Activated naive CD8-positive, alpha-beta T cell treated with anti-CD3 and anti-CD28 coated beads, Interleukin-2, amount 10 ng/mL, durations not matched to agents 7 days and 5 days (primary cell): ENCODE results near the gene OR2A25. TPM values are rescaled to one million over a fixed set of nuclear protein-coding genes. Genes with fewer than 3 reads are reported as not detected.

Source experiments
- ATAC-seq: fragments of 150-1000 bp; cut with Tn5 transposase; one replicate; pipeline ENCODE4 v1.10.0; 2021; ENCODE audit warnings: low read depth, moderate library complexity
- POLR2A ChIA-PET: fragments of 350-600 bp; sonication (Branson Sonifier 250); formaldehyde crosslinking; loops from one replicate; lab custom pipeline; 2021; ENCODE audit warnings: antibody characterized with exemption; lab: Charles Lee
- DNase-seq: peaks from one replicate; pipeline ENCODE4 v3.0.0; 2021
- H3K27ac Mint-ChIP-seq: one replicate; pipeline ENCODE4 v1.8.0; 2022; ENCODE audit warnings: mild to moderate bottlenecking, mixed read lengths
- H3K27me3 Mint-ChIP-seq: one replicate; pipeline ENCODE4 v1.8.0; 2022; ENCODE audit warnings: mild to moderate bottlenecking, moderate library complexity, mixed read lengths
- H3K36me3 Mint-ChIP-seq: one replicate; pipeline ENCODE4 v1.8.0; 2021; ENCODE audit warnings: mild to moderate bottlenecking, mixed read lengths
- H3K4me1 Mint-ChIP-seq: one replicate; pipeline ENCODE4 v1.8.0; 2021; ENCODE audit warnings: mixed read lengths
- H3K4me3 Mint-ChIP-seq: one replicate; pipeline ENCODE4 v1.8.0; 2022; ENCODE audit warnings: mild to moderate bottlenecking, moderate library complexity, mixed read lengths
- H3K9me3 Mint-ChIP-seq: one replicate; pipeline ENCODE4 v1.8.0; 2021; ENCODE audit warnings: mixed read lengths
- total RNA-seq, 2 experiments: library from RNA; stranded (reverse); gene quantifications; one replicate each; pipeline ENCODE4 v1.2.3, GENCODE V29; 2021

The OR2A25 gene, protein sequence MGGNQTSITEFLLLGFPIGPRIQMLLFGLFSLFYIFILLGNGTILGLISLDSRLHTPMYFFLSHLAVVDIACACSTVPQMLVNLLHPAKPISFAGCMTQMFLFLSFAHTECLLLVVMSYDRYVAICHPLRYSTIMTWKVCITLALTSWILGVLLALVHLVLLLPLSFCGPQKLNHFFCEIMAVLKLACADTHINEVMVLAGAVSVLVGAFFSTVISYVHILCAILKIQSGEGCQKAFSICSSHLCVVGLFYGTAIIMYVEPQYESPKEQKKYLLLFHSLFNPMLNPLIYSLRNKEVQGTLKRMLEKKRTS
- not detected for total RNA-seq

DNA sequence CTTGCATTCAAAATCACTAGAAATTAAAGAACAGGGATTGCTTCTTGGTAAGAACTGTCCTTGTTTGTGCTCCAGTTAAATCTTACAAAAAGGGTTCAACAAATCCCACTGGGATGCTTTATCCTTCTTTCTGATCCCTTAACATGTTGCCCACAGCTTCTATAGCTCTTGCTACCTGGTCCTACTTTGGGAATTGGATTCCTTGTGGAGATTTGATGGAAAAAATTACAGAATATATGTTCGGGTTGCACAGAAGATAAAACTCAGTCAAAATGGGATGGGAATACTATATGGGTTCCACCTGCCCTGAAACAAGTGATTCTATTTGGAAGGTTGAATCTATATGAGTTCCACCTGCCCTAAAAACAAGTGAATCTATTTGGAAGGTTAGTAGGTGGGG lies at the start of gene OR2A25:
TSS of gene OR2A25 (plus strand) at position 301 of the 400 bp plus-strand sequence. CDS start 4,409 bp downstream, outside the sequence.
- ATAC-seq: no peak

DNA sequence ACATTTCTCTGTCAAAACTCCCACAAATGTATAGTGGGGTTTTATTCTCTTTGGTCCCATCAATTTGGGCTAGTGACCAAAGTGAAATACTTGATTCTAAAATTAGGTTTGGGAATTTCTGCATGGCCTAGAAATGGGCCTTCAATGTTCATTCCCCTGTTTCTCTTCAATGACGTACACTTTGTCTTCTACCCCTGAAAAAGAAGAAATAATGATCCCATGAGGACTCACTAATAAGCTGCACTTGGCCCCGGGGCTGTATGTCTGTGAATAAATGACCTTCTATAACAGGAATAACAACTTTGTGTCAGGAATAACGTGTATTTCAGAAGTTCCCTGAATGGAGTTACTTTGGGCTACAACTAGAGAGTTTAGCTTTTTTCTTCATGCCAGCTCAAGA lies 49.3 kb upstream of the OR2A25 start:
- Mint-ChIP-seq H3K4me1 (no peaks in the 10 kb centered on the region), H3K36me3 (no peaks in the 10 kb centered on the region), H3K9me3 (no peaks in the 10 kb centered on the region), H3K4me3 (no peak overlapping the region), H3K27ac (no peak overlapping the region), H3K27me3 (peaks cover 8% of the 10 kb centered on the region)
- DNase-seq (no peak), ATAC-seq (no peak)
- POLR2A ChIA-PET: no interaction called here

More for the DNA sequence above, at the start of gene OR2A25:
- H3K27ac Mint-ChIP-seq: no peak within 1 kb of the TSS
- no peak for DNase-seq
- H3K4me3 Mint-ChIP-seq: no peak within 1 kb of the TSS
- peaks cover 20% of the 10 kb centered on the region for H3K27me3 Mint-ChIP-seq
- H3K36me3 Mint-ChIP-seq: no peaks in the 10 kb centered on the region
- POLR2A ChIA-PET: no interaction called here
- H3K9me3 Mint-ChIP-seq: no peaks in the 10 kb centered on the region
- no peaks in the 10 kb centered on the region for H3K4me1 Mint-ChIP-seq

DNA sequence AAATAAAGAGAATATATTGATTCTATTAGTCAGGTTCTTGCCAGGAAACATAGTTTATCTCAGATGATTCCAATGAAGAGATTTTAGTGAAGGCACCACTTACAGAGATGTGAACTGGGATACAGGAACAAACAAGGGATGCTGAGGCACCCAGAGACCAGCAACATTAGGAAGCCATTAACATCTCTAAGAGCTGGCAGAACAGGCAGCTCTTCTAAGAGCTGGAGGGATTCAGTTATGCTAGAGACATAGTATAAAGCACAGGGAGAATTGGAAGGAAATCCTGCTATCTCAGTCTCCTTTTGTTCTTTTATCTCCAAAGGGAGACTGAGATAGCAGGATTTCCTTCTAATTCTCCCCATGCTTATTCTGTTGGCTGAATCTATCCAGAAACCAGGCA lies 47.4 kb upstream of the OR2A25 start:
- no peak overlapping the region for H3K27ac Mint-ChIP-seq
- H3K4me1 Mint-ChIP-seq: no peaks in the 10 kb centered on the region
- no peaks in the 10 kb centered on the region for H3K9me3 Mint-ChIP-seq
- no peak overlapping the region for H3K4me3 Mint-ChIP-seq
- H3K27me3 Mint-ChIP-seq: peaks cover 8% of the 10 kb centered on the region
- ATAC-seq: no peak
- no peak for DNase-seq
- POLR2A ChIA-PET: no interaction called here
- no peaks in the 10 kb centered on the region for H3K36me3 Mint-ChIP-seq

DNA sequence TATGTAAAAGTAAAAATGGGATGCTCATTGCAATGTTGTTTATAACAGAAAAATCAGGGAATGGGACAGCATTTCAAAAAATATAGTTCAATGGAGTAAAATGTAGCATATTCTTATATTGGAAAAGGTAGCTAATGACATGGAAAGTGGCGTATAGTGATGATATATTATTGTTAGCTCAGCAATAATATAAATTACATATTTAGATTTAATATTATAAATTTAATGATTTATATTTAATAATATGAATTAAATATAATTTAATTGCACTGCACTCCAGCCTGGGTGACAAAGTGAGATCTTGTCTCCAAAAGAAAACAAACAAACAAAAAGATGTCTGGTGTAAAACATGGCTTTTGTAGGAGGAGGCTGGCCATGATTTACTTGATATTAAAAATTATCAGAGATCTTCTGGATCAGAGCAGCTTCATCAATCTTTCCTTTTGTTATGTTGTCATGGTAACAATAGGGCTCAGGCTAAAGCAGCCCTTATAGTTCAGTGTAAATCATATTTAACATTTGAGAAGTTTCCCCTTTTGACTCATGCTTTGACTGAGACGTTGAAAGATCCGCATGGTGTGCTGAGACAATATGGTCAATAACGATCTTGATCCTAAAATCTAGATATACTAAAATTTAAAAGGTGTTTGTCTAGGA lies 46.3 kb upstream of the OR2A25 start:
- POLR2A ChIA-PET: no interaction called here
- no peak for ATAC-seq
- H3K36me3 Mint-ChIP-seq: no peaks in the 10 kb centered on the region

DNA sequence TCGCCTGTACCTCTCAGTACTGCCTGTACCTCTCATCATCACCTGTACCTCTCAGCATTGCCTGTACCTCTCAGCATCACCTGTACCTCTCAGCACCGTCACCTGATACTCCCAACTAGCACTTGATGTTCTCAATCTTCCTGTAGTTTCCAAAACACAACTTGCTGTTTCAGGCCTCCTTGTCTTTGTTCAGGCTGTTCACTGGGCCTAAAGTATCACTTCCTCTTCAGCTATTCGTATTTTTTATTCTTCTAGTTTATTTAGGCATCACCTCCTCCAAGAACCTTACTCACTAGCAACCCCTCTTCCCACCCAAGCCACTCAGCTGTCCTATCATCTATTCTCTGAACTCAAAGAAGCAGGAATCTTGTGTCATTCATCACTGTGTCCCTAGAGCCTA lies 45.4 kb upstream of the OR2A25 start:
- ATAC-seq (no peak), DNase-seq (no peak)
- POLR2A ChIA-PET: no interaction called here
- H3K4me1 Mint-ChIP-seq: no peaks in the 10 kb centered on the region
- H3K27ac Mint-ChIP-seq: no peak overlapping the region
- no peaks in the 10 kb centered on the region for H3K9me3 Mint-ChIP-seq
- H3K4me3 Mint-ChIP-seq: no peak overlapping the region
- no peaks in the 10 kb centered on the region for H3K36me3 Mint-ChIP-seq
- peaks cover 3% of the 10 kb centered on the region for H3K27me3 Mint-ChIP-seq

More for the DNA sequence above, 46.3 kb upstream of the OR2A25 start:
- Mint-ChIP-seq H3K27ac (no peak overlapping the region), H3K4me1 (no peaks in the 10 kb centered on the region), H3K27me3 (peaks cover 5% of the 10 kb centered on the region), H3K9me3 (no peaks in the 10 kb centered on the region), H3K4me3 (no peak overlapping the region)
- DNase-seq: no peak

DNA sequence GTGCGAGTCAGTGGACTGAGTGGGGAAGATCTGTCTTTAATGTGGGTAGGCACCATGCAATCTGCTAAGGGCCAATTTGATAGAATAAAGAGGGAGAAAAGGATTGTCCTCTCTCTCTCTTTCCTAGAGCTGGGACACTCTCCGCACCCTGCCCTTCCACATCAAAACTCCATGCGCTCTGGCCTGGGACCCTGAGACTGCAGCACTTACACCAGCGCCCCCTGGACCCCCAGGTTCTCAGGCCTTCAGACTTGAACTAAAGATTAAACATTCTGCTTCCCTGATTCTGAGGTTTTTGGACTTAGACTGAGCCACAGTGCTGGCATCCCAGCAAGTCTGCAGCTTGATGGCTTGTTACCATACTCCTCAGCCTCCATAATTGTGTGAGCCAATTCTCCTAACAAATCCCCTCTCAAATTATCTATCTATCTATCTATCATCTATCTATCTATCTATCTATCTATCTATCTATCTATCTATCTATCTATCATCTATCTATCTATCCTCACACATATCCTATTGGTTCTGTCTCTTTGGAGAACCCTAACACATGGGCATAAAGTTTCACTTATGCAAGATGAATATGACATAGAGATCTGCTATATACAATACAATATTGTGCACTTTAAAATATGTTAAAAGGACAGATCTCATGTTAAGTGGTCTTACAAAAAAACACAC lies 43.3 kb upstream of the OR2A25 start:
- no peak overlapping the region for H3K4me3 Mint-ChIP-seq
- peaks cover 10% of the 10 kb centered on the region for H3K27me3 Mint-ChIP-seq
- no peaks in the 10 kb centered on the region for H3K4me1 Mint-ChIP-seq
- no peak for DNase-seq
- no peak for ATAC-seq
- POLR2A ChIA-PET: no interaction called here
- no peak overlapping the region for H3K27ac Mint-ChIP-seq
- no peaks in the 10 kb centered on the region for H3K36me3 Mint-ChIP-seq
- H3K9me3 Mint-ChIP-seq: no peaks in the 10 kb centered on the region

DNA sequence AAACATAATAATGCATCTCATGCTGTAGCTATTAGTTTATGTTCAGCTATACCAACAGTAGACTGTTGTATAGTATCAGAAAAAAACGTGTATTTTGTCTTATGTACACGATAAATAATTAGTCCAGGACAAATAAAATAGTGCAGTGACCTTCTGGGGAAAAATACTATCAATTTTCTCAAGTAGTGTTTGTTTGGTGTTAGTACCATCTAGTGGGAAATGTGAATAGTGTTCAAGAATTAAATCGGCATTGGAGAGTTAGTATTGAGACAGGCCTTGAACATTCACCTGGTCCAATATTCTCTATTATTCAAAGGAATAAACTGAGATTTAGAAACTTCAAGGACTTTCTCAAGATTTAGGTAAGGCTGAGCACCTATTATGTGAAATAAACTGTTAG lies 42.5 kb upstream of the OR2A25 start:
- POLR2A ChIA-PET: no interaction called here
- H3K4me3 Mint-ChIP-seq: no peak overlapping the region
- H3K36me3 Mint-ChIP-seq: no peaks in the 10 kb centered on the region
- H3K27ac Mint-ChIP-seq: no peak overlapping the region
- ATAC-seq (no peak), DNase-seq (no peak)
- no peaks in the 10 kb centered on the region for H3K9me3 Mint-ChIP-seq
- H3K27me3 Mint-ChIP-seq: peaks cover 10% of the 10 kb centered on the region
- no peaks in the 10 kb centered on the region for H3K4me1 Mint-ChIP-seq

DNA sequence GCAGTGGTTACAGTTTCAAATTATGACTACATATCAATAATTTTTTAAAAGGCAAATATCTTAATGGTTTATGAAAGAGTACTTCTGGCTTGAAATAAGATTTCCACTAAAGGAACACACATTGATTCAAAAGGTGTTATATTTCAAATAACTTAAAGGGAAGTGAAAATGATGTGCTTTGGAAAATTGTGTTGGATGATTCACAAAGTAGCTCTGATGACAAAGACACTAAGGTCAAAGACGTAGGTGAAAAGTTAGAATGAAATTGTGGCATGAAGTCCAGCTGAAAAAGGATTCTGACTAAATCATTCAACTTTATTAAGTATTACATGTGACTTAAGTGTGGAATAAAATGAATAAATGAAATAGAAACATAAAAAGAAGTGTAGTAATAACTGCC lies 41.6 kb upstream of the OR2A25 start:
- no peaks in the 10 kb centered on the region for H3K4me1 Mint-ChIP-seq
- H3K9me3 Mint-ChIP-seq: no peaks in the 10 kb centered on the region
- H3K36me3 Mint-ChIP-seq: no peaks in the 10 kb centered on the region
- DNase-seq (no peak), ATAC-seq (no peak)
- POLR2A ChIA-PET: no interaction called here
- H3K4me3 Mint-ChIP-seq: no peak overlapping the region
- no peak overlapping the region for H3K27ac Mint-ChIP-seq
- H3K27me3 Mint-ChIP-seq: peaks cover 8% of the 10 kb centered on the region

DNA sequence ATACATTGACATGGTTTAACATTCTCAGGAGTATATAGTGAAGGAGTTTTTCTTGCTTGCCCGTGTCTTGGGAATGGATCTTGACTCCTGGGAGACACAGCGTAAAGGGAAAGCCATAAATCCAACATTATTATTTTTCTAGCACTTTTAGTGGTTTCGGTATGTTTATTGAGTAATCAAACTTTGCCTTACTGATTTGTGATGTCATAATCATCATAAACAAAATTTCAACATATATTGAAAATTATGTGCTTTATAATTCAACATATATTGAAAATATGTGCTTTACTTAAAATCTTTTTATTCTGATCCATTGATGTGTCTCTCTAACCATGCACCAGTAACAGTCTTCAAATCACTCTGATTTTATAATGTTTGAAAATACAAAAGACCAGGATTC lies 41.1 kb upstream of the OR2A25 start:
- POLR2A ChIA-PET: no interaction called here
- DNase-seq (no peak), ATAC-seq (no peak)
- Mint-ChIP-seq H3K27me3 (peaks cover 9% of the 10 kb centered on the region), H3K9me3 (no peaks in the 10 kb centered on the region), H3K27ac (no peak overlapping the region), H3K4me1 (no peaks in the 10 kb centered on the region), H3K36me3 (no peaks in the 10 kb centered on the region), H3K4me3 (no peak overlapping the region)

DNA sequence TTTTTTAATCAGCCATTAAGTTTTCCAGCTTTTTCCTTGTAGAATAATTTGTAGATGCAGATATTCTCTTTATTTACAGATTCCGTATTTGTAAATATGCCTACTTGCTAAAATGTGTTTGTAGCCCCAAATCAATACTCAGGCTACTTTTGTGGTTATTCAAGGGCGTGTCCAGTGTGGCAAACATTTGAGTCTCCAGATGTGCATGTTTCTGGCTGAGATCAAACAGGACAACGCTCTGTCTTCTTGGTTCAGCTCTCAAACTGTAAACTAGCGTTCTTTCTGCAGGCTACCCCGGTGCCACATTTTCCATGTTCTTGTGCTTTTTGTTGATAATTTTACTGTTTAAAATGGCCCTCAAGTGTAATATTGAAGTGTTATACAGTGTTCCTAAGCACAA lies 37.1 kb upstream of the OR2A25 start:
- no peaks in the 10 kb centered on the region for H3K9me3 Mint-ChIP-seq
- H3K4me1 Mint-ChIP-seq: no peaks in the 10 kb centered on the region
- no peaks in the 10 kb centered on the region for H3K36me3 Mint-ChIP-seq
- H3K27ac Mint-ChIP-seq: no peak overlapping the region
- no peak for ATAC-seq
- H3K27me3 Mint-ChIP-seq: peaks cover 15% of the 10 kb centered on the region
- H3K4me3 Mint-ChIP-seq: no peak overlapping the region
- no peak for DNase-seq
- POLR2A ChIA-PET: no interaction called here

DNA sequence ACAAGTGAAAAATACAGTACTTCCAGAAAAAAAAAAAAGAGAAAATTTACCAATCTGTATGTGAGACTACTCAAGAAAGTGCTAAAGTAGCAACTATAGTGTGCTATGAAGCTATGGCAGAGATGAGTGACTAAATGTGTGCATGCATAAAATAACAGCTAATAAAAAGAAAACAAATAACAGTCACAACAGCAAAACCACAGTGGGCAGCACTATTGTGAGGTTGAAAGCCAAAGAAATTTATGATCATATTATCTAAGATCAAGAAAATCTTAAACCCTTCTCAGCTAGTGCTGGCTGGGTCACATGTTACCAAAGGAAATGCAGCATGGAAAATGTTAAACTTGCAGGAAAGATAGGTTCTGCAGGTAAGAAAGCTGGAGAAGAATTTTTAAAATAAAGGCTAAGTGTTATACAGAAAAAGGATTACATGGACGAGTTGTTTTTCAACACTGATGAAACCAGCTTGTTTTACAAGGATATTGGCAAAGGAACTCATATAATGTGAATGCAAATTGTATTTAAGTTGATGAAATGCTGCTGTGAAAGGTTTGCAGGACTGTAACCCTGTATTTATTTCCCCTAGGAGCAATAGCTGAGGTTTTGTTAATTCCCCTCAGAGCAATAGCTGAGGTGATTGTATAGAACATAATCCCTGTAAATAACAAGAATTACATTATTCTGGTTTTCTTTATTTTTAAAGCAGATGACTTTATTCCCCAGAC lies 36.5 kb upstream of the OR2A25 start:
- POLR2A ChIA-PET: no interaction called here
- H3K4me3 Mint-ChIP-seq: no peak overlapping the region
- H3K4me1 Mint-ChIP-seq: no peaks in the 10 kb centered on the region
- peaks cover 15% of the 10 kb centered on the region for H3K27me3 Mint-ChIP-seq
- H3K9me3 Mint-ChIP-seq: no peaks in the 10 kb centered on the region
- DNase-seq: no peak
- no peak for ATAC-seq
- no peak overlapping the region for H3K27ac Mint-ChIP-seq
- H3K36me3 Mint-ChIP-seq: no peaks in the 10 kb centered on the region

DNA sequence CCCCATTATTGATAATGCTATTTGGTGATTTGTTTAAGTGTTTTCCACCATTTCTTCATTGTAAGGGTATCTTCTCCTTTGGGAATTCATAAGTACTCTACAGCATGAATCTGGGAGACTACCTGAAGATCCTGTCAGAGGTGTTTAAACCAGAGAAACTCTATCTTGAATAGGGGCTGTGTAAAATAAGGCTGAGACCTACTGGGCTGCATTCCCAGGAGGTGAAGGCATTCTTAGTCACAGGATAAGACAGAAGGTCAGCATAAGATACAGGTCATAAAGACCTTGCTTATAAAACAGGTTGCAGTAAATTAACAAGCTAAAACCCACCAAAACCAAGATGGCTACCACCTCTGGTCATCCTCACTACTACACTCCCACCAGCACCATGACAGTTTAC lies 34.2 kb upstream of the OR2A25 start:
- POLR2A ChIA-PET: no interaction called here

DNA sequence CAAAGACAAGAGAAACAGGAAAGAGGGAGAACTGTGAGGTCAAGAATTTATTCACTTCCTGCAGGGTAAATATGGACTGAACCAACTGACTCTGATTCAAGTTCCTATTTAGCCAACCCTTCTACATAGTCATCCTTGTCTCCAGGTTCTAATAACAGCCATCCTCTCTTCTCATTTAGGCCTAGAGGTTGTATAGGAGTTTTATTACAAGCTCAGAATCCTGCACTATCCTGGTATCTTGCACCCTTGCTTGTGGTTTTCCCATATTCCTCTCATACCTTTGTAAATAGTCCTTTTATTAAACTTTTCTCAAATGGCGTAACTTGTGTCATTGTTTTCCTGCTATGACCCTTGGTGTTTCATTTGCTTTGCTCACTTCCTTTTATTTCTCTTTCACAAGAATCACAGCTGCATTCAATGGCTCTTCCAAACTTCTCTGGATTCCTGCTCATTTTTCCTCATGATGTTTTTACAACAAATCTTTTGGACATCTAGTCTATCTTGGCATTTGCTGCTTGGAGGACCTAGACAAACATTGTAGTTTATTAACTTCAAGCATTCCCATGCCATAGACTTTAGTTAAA lies 33.2 kb upstream of the OR2A25 start:
- Mint-ChIP-seq H3K4me3 (no peak overlapping the region), H3K4me1 (no peaks in the 10 kb centered on the region), H3K36me3 (no peaks in the 10 kb centered on the region), H3K27me3 (peaks cover 10% of the 10 kb centered on the region), H3K27ac (no peak overlapping the region), H3K9me3 (no peaks in the 10 kb centered on the region)
- DNase-seq: no peak
- POLR2A ChIA-PET: no interaction called here
- ATAC-seq: no peak

More for the DNA sequence above, 34.2 kb upstream of the OR2A25 start:
- Mint-ChIP-seq H3K4me1 (no peaks in the 10 kb centered on the region), H3K27me3 (peaks cover 12% of the 10 kb centered on the region), H3K27ac (no peak overlapping the region), H3K36me3 (no peaks in the 10 kb centered on the region), H3K4me3 (no peak overlapping the region), H3K9me3 (no peaks in the 10 kb centered on the region)
- DNase-seq (no peak), ATAC-seq (no peak)
